H1 (cell line): ENCODE results near the gene XKR8. TPM values are rescaled to one million over a fixed set of nuclear protein-coding genes. Genes with fewer than 3 reads are reported as not detected.

ENCODE experiments used
- CTCF ChIA-PET: fragments of 300-600 bp; sonication (Branson Sonifier 250); formaldehyde crosslinking; loops from one replicate; lab custom pipeline; 2021; ENCODE audit not compliant: partially characterized antibody; lab: Charles Lee
- POLR2A ChIA-PET: fragments of 300-600 bp; sonication (Branson Sonifier 250); formaldehyde crosslinking; loops from one replicate; lab custom pipeline; 2021; ENCODE audit warnings: inconsistent platforms; ENCODE audit not compliant: partially characterized antibody; lab: Charles Lee
- DNase-seq, 2 experiments: peaks; one replicate each; pipeline versions ENCODE4 v3.0.0 to v3.0.0-alpha.2; 2010 to 2022; ENCODE audit warnings: low spot score in 2 of 2, low read depth in 1 of 2, mixed read lengths in 1 of 2
- FAIRE-seq: peaks from 2 replicates; lab custom pipeline; 2011; peaks lifted over from hg19 to GRCh38; lab: Jason Lieb, UNC
- H2AFZ ChIP-seq: 2 replicates; pipeline ENCODE4 v1.8.1; 2012; ENCODE audit warnings: low read length, inconsistent platforms
- H2AK5ac ChIP-seq: 2 replicates; pipeline ENCODE4 v1.6.1; 2013; ENCODE audit warnings: low read depth, low read length
- H2BK120ac ChIP-seq: replicated peaks from 2 replicates; pipeline ENCODE3; 2013; ENCODE audit warnings: low read depth, low read length, inconsistent platforms
- H2BK12ac ChIP-seq: 2 replicates; pipeline ENCODE4 v1.6.1; 2013; ENCODE audit warnings: low read depth, low read length
- H2BK15ac ChIP-seq: 2 replicates; pipeline ENCODE4 v1.6.1; 2013; ENCODE audit warnings: low read length
- H2BK20ac ChIP-seq: 2 replicates; pipeline ENCODE4 v1.6.1; 2013; ENCODE audit warnings: low read length
- H2BK5ac ChIP-seq: 2 replicates; pipeline ENCODE4 v1.6.1; 2013; ENCODE audit warnings: low read depth, low read length
- H3K14ac ChIP-seq: 2 replicates; pipeline ENCODE4 v1.6.1; 2013; ENCODE audit warnings: inconsistent platforms; ENCODE audit not compliant: insufficient read length
- H3K18ac ChIP-seq: 2 replicates; pipeline ENCODE4 v1.6.1; 2013; ENCODE audit warnings: low read length; ENCODE audit errors: extremely low read depth
- H3K23ac ChIP-seq: 2 replicates; pipeline ENCODE4 v1.6.1; 2013; ENCODE audit warnings: inconsistent platforms; ENCODE audit not compliant: insufficient read length
- H3K23me2 ChIP-seq: 2 replicates; pipeline ENCODE4 v1.6.1; 2013; ENCODE audit warnings: low read depth, low read length
- H3K27ac ChIP-seq: 2 replicates; pipeline ENCODE4 v1.6.1; 2011; ENCODE audit warnings: low read depth, low read length, inconsistent platforms
- H3K27me3 ChIP-seq, 4 experiments: replicated peaks in 1 of 4; 1 replicate in 1 of 4; 2 replicates in 3 of 4; pipeline versions ENCODE4 v1.6.1 to v1.8.1; 2011 to 2013; ENCODE audit warnings: low read length in 3 of 4, mild to moderate bottlenecking in 3 of 4, inconsistent platforms in 2 of 4, mixed read lengths in 2 of 4, moderate library complexity in 1 of 4; ENCODE audit not compliant: control insufficient read depth in 3 of 4, insufficient read depth in 3 of 4; ENCODE audit errors: extremely low read depth in 1 of 4
- H3K36me3 ChIP-seq, 4 experiments: 2 replicates each; pipeline versions ENCODE4 v1.6.1 to v1.8.1; 2011 to 2013; ENCODE audit warnings: mild to moderate bottlenecking in 4 of 4, low read length in 3 of 4, moderate library complexity in 2 of 4, control low read depth in 1 of 4, inconsistent platforms in 1 of 4; ENCODE audit not compliant: insufficient read depth in 4 of 4, control insufficient read depth in 2 of 4
- H3K4ac ChIP-seq: replicated peaks from 2 replicates; pipeline ENCODE3; 2013; ENCODE audit warnings: low read length, low read depth, mixed read lengths, inconsistent platforms; ENCODE audit not compliant: insufficient read length
- H3K4me1 ChIP-seq, 4 experiments: replicated peaks in 1 of 4; 1 replicate in 1 of 4; 2 replicates in 3 of 4; pipeline versions ENCODE4 v1.6.1 to v1.8.1; 2011 to 2013; ENCODE audit warnings: low read length in 3 of 4, inconsistent platforms in 2 of 4, mixed read lengths in 1 of 4; ENCODE audit not compliant: insufficient read depth in 4 of 4, control insufficient read depth in 3 of 4
- H3K4me2 ChIP-seq, 2 experiments: 2 replicates each; pipeline versions ENCODE4 v1.6.1 to v1.8.1; 2011 to 2013; ENCODE audit warnings: low read depth in 2 of 2, low read length in 2 of 2, control low read depth in 1 of 2, inconsistent platforms in 1 of 2, mild to moderate bottlenecking in 1 of 2; ENCODE audit not compliant: insufficient read depth in 1 of 2
- H3K4me3 ChIP-seq, 4 experiments: fragments of 200-600, 300-600 bp in 1 of 4; sonication (generic), shearing (Covaris generic), sonication (Bioruptor Twin) in 1 of 4; 2 replicates each; pipeline versions ENCODE4 v1.5.1 to v1.8.1; 2011 to 2016; ENCODE audit warnings: low read length in 4 of 4, low read depth in 3 of 4, control low read depth in 2 of 4, inconsistent platforms in 2 of 4, mild to moderate bottlenecking in 2 of 4, mixed read lengths in 1 of 4, moderate library complexity in 1 of 4; ENCODE audit not compliant: insufficient read depth in 2 of 4; ENCODE audit errors: extremely low read depth in 1 of 4
- H3K56ac ChIP-seq: replicated peaks from 2 replicates; pipeline ENCODE3; 2013; ENCODE audit warnings: low read depth, mild to moderate bottlenecking, mixed read lengths, low read length, inconsistent platforms; ENCODE audit not compliant: insufficient read length
- H3K79me1 ChIP-seq: 2 replicates; pipeline ENCODE4 v1.6.1; 2013; ENCODE audit warnings: low read depth, low read length, control low read depth
- H3K79me2 ChIP-seq, 2 experiments: 2 replicates each; pipeline versions ENCODE4 v1.6.1 to v1.8.1; 2012 to 2013; ENCODE audit warnings: low read length in 2 of 2, mild to moderate bottlenecking in 2 of 2, inconsistent platforms in 1 of 2; ENCODE audit not compliant: insufficient read depth in 2 of 2, control insufficient read depth in 1 of 2
- H3K9ac ChIP-seq, 4 experiments: replicated peaks in 1 of 4; 1 replicate in 1 of 4; 2 replicates in 3 of 4; pipeline versions ENCODE4 v1.6.1 to v1.8.1; 2011 to 2013; ENCODE audit warnings: low read depth in 3 of 4, low read length in 3 of 4, control low read depth in 2 of 4, mild to moderate bottlenecking in 2 of 4, moderate library complexity in 2 of 4, inconsistent platforms in 1 of 4; ENCODE audit errors: extremely low read depth in 1 of 4
- H3K9me3 ChIP-seq, 2 experiments: 2 replicates each; pipeline versions ENCODE4 v1.6.1 to v1.8.1; 2012 to 2013; ENCODE audit warnings: mild to moderate bottlenecking in 2 of 2, moderate library complexity in 2 of 2, control low read depth in 1 of 2, inconsistent platforms in 1 of 2, low read depth in 1 of 2, low read length in 1 of 2, mixed read lengths in 1 of 2; ENCODE audit not compliant: insufficient read depth in 2 of 2
- H4K20me1 ChIP-seq, 2 experiments: replicated peaks in 1 of 2; 2 replicates each; pipeline versions ENCODE3 to v1.8.1; 2011 to 2013; ENCODE audit warnings: inconsistent platforms in 2 of 2, low read length in 2 of 2, mild to moderate bottlenecking in 1 of 2; ENCODE audit not compliant: insufficient read depth in 2 of 2, control insufficient read depth in 1 of 2
- H4K5ac ChIP-seq: 2 replicates; pipeline ENCODE4 v1.6.1; 2013; ENCODE audit warnings: low read length, low read depth, mixed read lengths, inconsistent platforms; ENCODE audit not compliant: insufficient read length
- H4K8ac ChIP-seq: 2 replicates; pipeline ENCODE4 v1.8.0; 2013; ENCODE audit warnings: mild to moderate bottlenecking, moderate library complexity, low read length, inconsistent platforms; ENCODE audit not compliant: insufficient read depth; ENCODE audit errors: extremely low read depth
- H4K91ac ChIP-seq: replicated peaks from 2 replicates; pipeline ENCODE3; 2013; ENCODE audit warnings: low read length, mixed read lengths, inconsistent platforms; ENCODE audit not compliant: insufficient read length
- BRCA1 ChIP-seq: IDR thresholded peaks from 2 replicates; pipeline ENCODE4 v1.6.1; 2012; ENCODE audit warnings: low read depth, low read length, improper control_type of control experiment
- CTBP2 ChIP-seq: IDR thresholded peaks from 2 replicates; pipeline ENCODE4 v1.7.0; 2011; ENCODE audit warnings: borderline replicate concordance, mild to moderate bottlenecking, moderate library complexity, mixed read lengths, low read length; ENCODE audit not compliant: insufficient read depth, insufficient read length
- EGR1 ChIP-seq: IDR thresholded peaks from 2 replicates; pipeline ENCODE4 v1.6.1; 2011; ENCODE audit warnings: low read depth, low read length, borderline replicate concordance
- GABPA ChIP-seq: IDR thresholded peaks from 2 replicates; pipeline ENCODE4 v1.6.1; 2011; ENCODE audit warnings: mild to moderate bottlenecking, low read length, moderate library complexity, borderline replicate concordance; ENCODE audit not compliant: insufficient read depth
- GTF2F1 ChIP-seq: IDR thresholded peaks from 2 replicates; pipeline ENCODE4 v1.6.1; 2012; ENCODE audit warnings: low read depth, low read length, improper control_type of control experiment, borderline replicate concordance
- HDAC6 ChIP-seq: IDR thresholded peaks from one replicate; pipeline ENCODE4 v1.7.1; 2012; ENCODE audit warnings: low read depth, mild to moderate bottlenecking, inconsistent platforms, low read length, moderate library complexity
- KDM1A ChIP-seq: fragments of 200-600, 300-600 bp; sonication (generic); IDR thresholded peaks from 2 replicates; pipeline ENCODE4 v1.7.1; 2016; ENCODE audit warnings: mild to moderate bottlenecking, low read length, borderline replicate concordance
- KDM5A ChIP-seq: fragments of 200-600 bp; IDR thresholded peaks from 2 replicates; pipeline ENCODE4 v1.7.1; 2012; ENCODE audit warnings: mild to moderate bottlenecking, low read length, inconsistent platforms, mixed read lengths
- RXRA ChIP-seq: IDR thresholded peaks from 2 replicates; pipeline ENCODE4 v1.6.1; 2011; ENCODE audit warnings: low read depth, mild to moderate bottlenecking, low read length, moderate library complexity; ENCODE audit not compliant: insufficient read depth
- SP4 ChIP-seq: IDR thresholded peaks from 2 replicates; pipeline ENCODE4 v1.6.1; 2012; ENCODE audit warnings: low read length, inconsistent platforms
- SUZ12 ChIP-seq: fragments of 200-600 bp; sonication (generic); IDR thresholded peaks from 2 replicates; pipeline ENCODE4 v1.6.1; 2012; ENCODE audit warnings: mild to moderate bottlenecking, inconsistent platforms, low read length, moderate library complexity, mixed read lengths
- WGBS, 2 experiments: shearing (Covaris generic) in 1 of 2; methylation state at CpG; one replicate each; pipeline versions ENCODE4 v1.1.6 to v1.1.7; 2013 to 2015; ENCODE audit warnings: low lambda C conversion rate in 2 of 2, mixed read lengths in 2 of 2, inconsistent platforms in 1 of 2, low coverage in 1 of 2, missing lambda C conversion rate in 1 of 2; ENCODE audit not compliant: insufficient replicate concordance in 2 of 2, insufficient coverage in 1 of 2, insufficient read length in 1 of 2; ENCODE audit errors: extremely low coverage in 1 of 2, missing lambda C conversion rate in 1 of 2; 5-methylcytosine and 5-hydroxymethylcytosine counted together
- polyA plus RNA-seq, 7 experiments: library from polyadenylated mRNA; depleted of rRNA in 3 of 7; stranded (reverse) in 5 of 7; unstranded in 2 of 7; fragments of >200 nt in 5 of 7; fragments of 200-250 nt in 2 of 7; gene quantifications; 1 replicate in 5 of 7; 2 replicates in 1 of 7; 4 replicates in 1 of 7; pipeline versions ENCODE4 v1.2.1 to v1.2.3, GENCODE V29; 2011 to 2013; ENCODE audit warnings: missing spikeins in 2 of 7, mixed read lengths in 2 of 7
- total RNA-seq: library from RNA; stranded (reverse); fragmentation: NEBNext Ultra II Directional; extraction: Animal tissue kit (Norgen Biotek cat#: 25700); gene quantifications from 2 replicates; pipeline ENCODE4 v1.2.1, GENCODE V29; 2021

Gene XKR8
- total and polyA plus RNA-seq, 2 of the 8 experiments (the other 6 are each of a cell fraction or from before 2014, with no cell fraction given), result 14.2 to 16.3 TPM

- no peak overlapping the region for H3K56ac ChIP-seq
- H3K27me3 ChIP-seq, result no peaks in the 10 kb centered on the region; a peak in 1 of 7 replicates
- H2BK120ac ChIP-seq, result no peak overlapping the region
- H2AK5ac ChIP-seq, result no peak overlapping the region
- H3K79me2 ChIP-seq, result no peaks in the 10 kb centered on the region
- no peaks in the 10 kb centered on the region for H3K23me2 ChIP-seq
- H3K9me3 ChIP-seq, result no peaks in the 10 kb centered on the region
- no peak overlapping the region for H4K5ac ChIP-seq
- ChIA-PET CTCF (interaction anchor here (1.0 to 1.6 kb wide), 2 partner anchors 17 to 64 kb away, joined by 3 read pairs; no protein-coding TSS in a partner anchor), POLR2A (interaction anchor here (0.6 kb wide), 1 partner anchor 594 kb away, joined by 3 read pairs; no protein-coding TSS in a partner anchor)
- H4K91ac ChIP-seq, result no peak overlapping the region
- no peak overlapping the region for H3K4ac ChIP-seq
- H3K14ac ChIP-seq, result no peak overlapping the region
- no peak for TF ChIP-seq GTF2F1
- TF ChIP-seq KDM1A, result no peak
- TF ChIP-seq GABPA, result no peak
- no peak for TF ChIP-seq SP4
- no peak for TF ChIP-seq RXRA
- no peak for TF ChIP-seq BRCA1
- no peak for TF ChIP-seq HDAC6
- TF ChIP-seq CTBP2, result no peak
- TF ChIP-seq EGR1, result no peak
- no peak for TF ChIP-seq SUZ12
- TF ChIP-seq KDM5A, result no peak
- no peak overlapping the region for H3K9ac ChIP-seq
- H3K4me3 ChIP-seq, result no peak overlapping the region
- FAIRE-seq (no peak), DNase-seq (no peak)
- no peak overlapping the region for H3K18ac ChIP-seq
- no peak overlapping the region for H3K4me2 ChIP-seq
- no peak overlapping the region for H3K23ac ChIP-seq
- H3K4me1 ChIP-seq, result no peaks in the 10 kb centered on the region
- H2BK12ac ChIP-seq, result no peak overlapping the region
- no peaks in the 10 kb centered on the region for H3K36me3 ChIP-seq
- no peak overlapping the region for H4K8ac ChIP-seq
- no peaks in the 10 kb centered on the region for H4K20me1 ChIP-seq
- 80% methylated on average over 3 of the region's 3 CpGs; no CpG with 5 or more reads in 1 of the 2 experiments for WGBS, 2 experiments
- H2BK5ac ChIP-seq, result no peak overlapping the region
- H3K79me1 ChIP-seq, result no peaks in the 10 kb centered on the region
- no peak overlapping the region for H2BK15ac ChIP-seq
- no peak overlapping the region for H2AFZ ChIP-seq
- H3K27ac ChIP-seq, result no peak overlapping the region
- H2BK20ac ChIP-seq, result no peak overlapping the region
These were observed 37.5 kb upstream of the XKR8 start for GRCh38 chr1:27922272-27922671.
